HG03196 (cell line): ENCODE results near the gene PGA5.
"Not testable (repeated sequence)": the region's sequence is repeated elsewhere in the genome, so short reads cannot be mapped to it uniquely, and the experiment has no call there.

Experiments used
- ATAC-seq: cut with Tn5 transposase; IDR thresholded peaks from one replicate; pipeline ENCODE4 v1.9.1; 2021; ENCODE audit not compliant: unreplicated experiment

PGA5 gene

DNA sequence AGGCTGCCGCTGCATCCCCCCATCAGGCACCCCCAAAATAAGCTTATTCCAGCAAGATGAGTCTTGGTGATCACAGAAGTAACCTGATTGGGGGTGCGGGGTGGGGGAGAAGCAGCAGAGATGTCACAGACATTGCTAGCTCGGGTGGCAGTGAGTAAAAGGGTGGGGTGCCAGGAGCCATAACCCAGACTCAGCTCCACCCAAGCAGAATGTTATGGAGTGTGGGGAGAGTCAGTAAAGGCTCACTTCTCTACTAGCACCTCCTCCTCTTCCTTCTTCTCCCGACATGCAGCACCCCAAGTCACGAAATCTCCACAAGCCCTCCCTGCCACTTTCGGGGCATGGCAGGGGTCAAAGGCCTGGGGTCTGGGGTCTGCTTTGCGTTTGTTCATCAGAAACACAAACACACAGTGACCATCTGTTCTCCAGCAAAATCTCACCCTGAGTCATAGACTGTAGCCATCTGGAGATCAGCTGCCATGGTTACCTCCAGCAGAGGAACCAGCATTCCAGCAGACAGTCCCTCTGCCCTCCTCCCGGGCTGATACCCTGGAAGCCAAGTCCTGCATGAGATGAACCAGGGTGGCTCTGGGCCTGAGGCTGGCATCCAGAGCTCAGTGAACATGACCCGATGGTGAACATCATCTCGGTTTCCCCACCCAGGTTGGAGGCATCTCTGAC is 14.4 kb upstream of the PGA5 start:
- not testable (repeated sequence) for ATAC-seq

DNA sequence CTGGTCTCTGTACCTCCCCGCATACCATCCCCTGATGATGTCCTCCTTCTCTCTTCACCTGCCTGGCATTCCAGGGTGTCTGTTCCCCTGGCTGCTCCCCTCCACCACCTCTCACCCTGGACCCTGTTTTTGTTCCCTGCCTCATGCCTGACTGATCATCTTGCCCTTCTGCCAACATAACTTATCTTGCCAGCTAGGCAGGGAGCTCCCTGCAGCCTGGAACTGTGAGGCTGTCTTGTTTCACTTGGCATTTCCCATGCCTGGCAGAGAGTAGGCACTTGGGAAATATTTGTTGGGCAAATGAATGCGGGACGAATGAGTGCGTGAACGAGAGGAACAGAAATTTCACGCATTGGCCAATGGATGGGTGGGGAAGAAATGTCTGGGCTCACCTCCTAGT is 11.5 kb upstream of the PGA5 start:
- not testable (repeated sequence) for ATAC-seq

DNA sequence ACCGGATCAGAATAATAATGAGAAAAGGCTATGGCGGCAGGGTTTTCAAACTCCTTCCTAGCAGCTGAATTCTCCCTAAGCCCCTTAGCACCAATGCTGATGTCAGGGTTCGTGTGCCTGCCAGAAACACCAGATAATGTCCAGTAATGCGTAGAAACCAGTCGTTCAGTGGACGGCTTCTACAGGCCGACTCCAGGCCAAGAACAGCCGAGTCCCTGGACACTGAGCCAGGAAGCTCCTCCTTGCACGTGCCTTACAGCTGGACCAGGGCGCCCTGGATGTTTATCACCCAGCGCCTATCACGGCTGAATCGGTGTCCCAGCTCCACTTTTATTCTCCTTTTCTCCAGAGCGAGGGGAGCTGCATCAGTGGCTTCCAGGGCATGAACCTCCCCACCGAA is 9.9 kb upstream of the PGA5 start:
- ATAC-seq, result not testable (repeated sequence)

DNA sequence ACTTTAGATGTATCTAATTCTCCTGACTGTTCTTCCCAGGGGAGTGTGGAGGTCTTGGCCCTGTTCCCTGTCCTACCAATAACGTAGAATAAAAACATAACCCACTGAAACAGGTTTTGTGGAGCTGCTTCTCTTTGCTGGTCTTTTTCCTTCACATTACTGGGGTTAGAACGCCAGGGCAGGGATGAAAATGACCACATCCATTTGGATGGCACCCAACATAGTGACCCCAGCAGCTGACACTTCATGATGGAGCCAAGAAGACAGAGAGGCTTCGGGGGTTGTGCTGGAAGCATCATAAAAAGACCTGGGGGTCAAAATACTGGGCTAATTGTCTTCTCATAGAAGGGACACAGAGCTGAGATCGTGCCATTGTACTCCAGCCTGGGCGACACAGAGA is 9.4 kb upstream of the PGA5 start:
- not testable (repeated sequence) for ATAC-seq

DNA sequence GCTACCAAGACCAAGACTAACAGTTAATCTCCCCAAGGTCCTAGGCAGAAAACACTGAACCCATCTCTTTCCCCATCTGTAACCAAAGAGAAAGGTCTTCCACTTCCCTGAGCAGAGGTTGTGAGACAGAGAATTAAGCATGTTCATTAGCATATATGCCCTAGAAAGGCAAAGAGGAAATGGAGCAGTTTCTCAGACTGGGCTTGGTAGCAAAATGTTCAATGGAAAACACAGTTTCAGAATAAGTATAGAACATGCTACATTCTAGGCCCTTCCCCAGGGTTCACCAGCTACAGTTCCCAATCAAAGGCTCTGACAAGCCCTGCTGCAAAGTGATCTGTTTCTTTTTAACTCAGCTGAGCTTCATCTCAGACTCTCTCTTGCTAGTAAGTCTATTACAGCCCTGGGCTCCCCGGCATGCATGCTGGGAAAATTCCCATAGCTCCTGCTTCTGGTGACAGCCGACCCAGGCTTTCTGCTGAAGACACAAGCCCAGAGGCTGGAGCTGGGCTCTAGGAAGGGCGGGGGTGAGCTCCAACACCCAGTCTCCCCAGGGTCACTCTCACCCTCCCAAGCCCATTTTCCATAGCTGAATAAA is 8.3 kb upstream of the PGA5 start:
- ATAC-seq, result not testable (repeated sequence)

DNA sequence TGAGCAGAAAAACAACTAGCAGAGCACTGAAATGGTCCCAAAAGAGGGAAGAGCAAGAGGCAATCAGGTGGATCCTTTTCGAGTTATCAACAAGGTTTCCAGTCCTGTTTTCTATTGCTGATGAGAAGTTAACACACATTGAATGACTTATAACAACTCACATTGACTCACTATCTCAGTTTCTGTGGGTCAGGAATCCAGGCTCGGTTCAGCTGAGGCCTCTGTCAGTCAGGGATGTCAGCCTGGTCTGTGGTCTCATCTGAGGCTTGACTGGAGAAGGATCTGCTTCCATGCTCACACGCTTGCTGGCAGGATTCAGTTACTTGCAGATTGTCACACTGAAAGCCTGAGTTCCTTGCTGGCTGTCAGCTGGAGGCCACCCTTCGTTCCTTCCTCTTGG is 3.8 kb upstream of the PGA5 start:
- ATAC-seq, result not testable (repeated sequence)

DNA sequence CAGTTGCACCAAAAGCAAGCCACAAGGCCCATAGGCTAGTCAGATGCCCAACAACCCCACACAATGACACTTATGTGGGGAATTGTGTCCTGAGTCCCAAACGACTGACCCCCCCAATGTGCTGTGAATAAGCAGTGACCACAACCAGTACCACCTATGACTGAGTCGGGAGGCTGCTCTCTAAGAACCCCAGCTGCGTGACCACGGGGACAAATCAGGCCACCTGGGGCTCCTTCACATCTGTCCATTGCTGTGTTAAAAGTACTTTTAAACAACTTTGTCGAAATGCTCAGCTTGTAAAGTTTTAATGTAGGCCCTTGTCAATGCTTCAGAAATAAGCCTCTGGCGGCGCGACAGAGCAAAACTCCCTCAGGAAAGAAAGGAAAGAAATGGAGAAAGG is 687 bp upstream of the PGA5 start:
- not testable (repeated sequence) for ATAC-seq

DNA sequence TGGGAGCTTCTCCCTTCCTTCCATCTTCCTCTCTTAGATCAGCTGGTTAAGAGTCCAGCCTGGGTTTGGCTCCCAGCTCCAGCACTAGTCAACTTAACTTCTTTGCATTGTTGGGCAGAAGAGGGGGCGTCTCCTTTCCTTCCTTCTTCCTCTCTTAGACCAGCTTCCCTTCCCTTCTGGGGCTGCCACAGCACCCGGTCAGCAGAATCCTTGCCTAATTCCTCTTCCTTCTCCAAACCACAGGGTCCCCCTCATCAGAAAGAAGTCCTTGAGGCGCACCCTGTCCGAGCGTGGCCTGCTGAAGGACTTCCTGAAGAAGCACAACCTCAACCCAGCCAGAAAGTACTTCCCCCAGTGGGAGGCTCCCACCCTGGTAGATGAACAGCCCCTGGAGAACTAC is 551 bp downstream of the PGA5 start:
- not testable (repeated sequence) for ATAC-seq

DNA sequence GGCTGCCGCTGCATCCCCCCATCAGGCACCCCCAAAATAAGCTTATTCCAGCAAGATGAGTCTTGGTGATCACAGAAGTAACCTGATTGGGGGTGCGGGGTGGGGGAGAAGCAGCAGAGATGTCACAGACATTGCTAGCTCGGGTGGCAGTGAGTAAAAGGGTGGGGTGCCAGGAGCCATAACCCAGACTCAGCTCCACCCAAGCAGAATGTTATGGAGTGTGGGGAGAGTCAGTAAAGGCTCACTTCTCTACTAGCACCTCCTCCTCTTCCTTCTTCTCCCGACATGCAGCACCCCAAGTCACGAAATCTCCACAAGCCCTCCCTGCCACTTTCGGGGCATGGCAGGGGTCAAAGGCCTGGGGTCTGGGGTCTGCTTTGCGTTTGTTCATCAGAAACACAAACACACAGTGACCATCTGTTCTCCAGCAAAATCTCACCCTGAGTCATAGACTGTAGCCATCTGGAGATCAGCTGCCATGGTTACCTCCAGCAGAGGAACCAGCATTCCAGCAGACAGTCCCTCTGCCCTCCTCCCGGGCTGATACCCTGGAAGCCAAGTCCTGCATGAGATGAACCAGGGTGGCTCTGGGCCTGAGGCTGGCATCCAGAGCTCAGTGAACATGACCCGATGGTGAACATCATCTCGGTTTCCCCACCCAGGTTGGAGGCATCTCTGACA is 4.4 kb downstream of the PGA5 start:
- not testable (repeated sequence) for ATAC-seq

DNA sequence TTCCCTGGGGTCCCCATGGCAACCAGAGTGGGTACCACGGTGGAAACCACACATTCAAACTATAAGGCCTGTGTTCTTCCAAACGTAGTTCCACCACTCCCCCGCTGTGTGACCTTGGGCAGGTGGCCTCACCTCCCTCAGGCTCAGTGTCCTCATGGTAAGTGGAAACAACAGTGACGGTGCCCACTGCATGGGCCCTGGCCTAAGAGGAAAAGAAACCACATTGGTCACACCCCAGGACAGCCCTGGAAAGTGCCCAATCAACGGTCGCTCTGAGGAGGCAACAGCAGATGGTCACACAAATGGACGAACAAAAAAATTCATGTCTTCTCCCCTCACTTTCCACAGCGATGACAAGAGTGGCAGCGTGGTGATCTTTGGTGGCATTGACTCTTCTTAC is 7.1 kb downstream of the PGA5 start:
- not testable (repeated sequence) for ATAC-seq

DNA sequence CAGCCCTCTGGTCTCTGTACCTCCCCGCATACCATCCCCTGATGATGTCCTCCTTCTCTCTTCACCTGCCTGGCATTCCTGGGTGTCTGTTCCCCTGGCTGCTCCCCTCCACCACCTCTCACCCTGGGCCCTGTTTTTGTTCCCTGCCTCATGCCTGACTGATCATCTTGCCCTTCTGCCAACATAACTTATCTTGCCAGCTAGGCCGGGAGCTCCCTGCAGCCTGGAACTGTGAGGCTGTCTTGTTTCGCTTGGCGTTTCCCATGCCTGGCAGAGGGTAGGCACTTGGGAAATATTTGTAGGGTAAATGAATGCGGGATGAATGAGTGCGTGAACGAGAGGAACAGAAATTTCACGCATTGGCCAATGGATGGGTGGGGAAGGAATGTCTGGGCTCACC is 8.2 kb downstream of the PGA5 start:
- not testable (repeated sequence) for ATAC-seq

DNA sequence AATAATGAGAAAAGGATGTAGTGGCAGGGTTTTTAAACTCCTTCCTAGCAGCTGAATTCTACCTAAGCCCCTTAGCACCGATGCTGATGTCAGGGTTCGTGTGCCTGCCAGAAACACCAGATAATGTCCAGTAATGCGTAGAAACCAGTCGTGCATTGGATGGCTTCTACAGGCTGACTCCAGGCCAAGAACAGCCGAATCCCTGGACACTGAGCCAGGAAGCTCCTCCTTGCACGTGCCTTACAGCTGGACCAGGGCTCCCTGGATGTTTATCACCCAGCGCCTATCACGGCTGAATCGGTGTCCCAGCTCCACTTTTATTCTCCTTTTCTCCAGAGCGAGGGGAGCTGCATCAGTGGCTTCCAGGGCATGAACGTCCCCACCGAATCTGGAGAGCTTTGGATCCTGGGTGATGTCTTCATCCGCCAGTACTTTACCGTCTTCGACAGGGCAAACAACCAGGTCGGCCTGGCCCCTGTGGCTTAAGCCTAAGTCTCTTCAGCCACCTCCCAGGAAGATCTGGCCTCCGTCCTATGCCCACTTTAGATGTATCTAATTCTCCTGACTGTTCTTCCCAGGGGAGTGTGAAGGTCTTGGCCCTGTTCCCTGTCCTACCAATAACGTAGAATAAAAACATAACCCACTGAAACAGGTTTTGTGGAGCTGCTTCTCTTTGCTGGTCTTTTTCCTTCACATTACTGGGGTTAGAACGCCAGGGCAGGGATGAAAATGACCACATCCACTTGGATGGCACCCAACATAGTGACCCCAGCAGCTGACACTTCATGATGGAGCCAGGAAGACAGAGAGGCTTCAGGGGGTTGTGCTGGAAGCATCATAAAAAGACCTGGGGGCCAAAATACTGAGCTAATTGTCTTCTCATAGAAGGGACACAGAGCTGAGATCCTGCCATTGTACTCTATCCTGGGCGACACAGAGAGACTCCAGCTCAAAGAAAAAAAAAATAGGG is 10.1 kb downstream of the PGA5 start:
- not testable (repeated sequence) for ATAC-seq

DNA sequence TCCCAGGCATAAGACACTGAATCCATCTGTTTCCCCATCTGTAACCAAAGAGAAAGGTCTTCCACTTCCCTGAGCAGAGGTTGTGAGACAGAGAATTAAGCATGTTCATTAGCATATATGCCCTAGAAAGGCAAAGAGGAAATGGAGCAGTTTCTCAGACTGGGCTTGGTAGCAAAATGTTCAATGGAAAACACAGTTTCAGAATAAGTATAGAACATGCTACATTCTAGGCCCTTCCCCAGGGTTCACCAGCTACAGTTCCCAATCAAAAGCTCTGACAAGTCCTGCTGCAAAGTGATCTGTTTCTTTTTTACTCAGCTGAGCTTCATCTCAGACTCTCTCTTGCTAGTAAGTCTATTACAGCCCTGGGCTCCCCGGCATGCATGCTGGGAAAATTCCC is 11.4 kb downstream of the PGA5 start:
- not testable (repeated sequence) for ATAC-seq

DNA sequence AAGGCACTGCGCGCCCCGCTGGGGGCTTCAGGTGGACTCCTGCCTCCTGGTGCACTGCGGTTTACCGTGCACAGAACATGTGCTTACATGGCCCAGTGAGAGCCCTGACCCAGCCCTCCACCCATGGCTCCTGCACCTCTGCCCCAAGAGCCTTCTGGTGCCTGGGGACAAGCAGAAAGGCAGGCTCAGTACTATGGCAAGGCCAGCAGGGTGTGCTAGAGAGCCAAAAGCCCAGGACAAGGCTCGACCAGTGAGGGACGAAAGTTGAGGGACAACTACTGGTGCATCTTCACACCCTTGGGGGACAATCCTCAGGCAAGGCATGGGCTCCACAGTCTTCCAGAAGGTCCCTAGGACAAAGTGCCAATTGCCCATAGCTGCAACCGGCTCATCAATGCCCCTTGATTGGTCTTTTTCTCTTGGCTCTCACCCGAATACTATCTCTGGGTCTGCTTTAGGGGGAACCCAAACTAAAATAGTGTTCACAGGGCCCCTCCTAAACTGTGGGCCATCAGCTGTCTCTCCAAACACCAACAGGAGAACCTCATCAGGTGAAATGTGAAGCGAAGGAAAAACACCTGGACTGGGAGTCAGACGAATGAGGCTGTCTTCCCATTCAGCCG is 13.5 kb downstream of the PGA5 start:
- peak; percentile 65 for ATAC-seq

DNA sequence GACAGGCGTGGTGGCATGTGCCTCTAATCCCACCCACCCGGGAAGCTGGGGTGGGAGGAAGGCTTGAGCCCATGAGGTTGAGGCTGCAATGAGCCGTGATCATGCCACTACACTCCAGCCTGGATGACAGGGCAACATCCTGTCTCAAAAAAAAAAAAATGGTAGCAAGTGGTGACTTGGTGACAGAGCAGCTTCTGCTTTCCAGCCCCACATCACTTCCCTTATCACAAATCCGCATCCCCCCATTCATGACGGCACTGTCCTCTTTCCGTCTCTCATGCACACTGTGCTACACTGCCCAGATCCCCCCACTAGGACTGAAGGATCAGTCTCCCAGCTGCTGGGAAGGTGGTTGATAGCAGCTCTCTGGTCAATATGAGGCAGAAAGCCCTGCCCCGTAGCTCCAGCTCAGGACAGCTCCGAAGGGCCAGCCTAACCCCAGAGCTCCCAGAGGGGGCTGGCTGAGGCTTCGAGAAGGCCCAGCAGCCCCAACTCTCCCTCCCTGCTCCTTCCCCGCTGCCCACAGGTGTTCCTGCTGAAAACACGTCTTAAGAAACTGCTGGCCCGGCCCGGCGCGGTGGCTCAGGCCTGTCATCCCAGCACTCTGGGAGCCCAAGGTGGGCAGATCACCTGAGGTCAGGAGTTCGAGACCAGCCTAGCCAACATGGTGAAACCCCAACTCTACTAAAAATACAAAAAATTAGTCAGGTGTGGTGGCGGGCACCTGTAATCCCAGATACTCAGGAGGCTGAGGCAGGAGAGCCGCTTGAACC is 15.9 kb downstream of the PGA5 start:
- no peak for ATAC-seq

DNA sequence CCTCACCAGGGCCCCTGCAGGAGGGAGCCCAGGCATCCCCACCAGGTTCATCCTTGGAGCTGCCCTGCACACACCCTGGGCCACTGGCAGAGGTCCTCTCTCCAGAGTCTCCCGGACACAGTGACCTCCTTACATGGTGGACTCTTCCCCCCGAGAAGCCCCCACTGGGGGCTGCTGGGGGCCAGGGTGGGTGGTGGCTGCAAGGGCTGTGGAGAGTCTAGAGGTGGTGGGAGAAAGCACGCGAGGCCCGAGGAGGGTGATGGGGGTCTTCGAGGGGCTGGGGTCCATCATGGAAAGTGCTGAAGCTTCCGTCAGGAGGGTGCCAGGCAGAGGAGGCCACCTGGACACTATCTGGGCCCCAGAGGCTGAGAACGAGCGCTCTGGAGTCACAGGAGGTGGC is 17.6 kb downstream of the PGA5 start:
- ATAC-seq, result no peak

DNA sequence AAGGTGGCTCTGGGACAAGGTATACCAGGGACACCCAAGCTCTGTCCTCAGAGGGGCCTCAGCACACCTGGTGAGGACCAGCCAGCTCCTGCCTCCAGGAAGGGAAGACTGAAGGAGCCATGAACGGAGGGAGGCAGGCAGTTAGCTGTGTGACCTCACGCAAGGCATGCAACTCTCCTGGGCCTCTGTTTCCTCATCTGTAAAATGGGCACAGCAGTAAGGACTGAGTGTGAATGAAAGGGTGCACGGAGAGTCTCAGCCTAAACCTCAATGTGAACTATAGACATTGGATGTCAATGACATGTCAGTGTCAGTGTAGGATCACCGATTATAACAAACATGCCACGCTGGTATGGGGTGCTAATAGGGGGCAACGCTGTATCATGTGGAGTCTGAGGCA is 18.4 kb downstream of the PGA5 start:
- ATAC-seq, result no peak

DNA sequence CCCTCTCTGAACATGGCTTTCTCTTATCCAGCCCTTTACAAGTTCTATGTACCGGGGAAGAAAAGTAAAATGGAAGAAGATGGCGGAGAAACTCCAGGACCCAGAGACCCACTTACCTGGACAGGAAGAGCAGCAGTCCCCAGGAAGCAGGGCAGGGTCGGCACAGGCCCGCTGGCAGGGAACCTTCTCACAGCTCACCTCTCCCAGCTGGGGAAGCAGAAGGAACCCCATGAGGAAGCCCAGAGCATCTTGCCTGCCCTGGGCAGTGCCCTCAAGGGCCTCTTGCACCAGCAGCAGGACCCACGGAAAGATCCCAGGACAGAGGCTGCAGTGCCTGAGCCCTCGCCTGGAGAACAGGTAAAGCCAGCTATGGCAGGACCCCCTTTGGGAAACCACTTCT is 23.4 kb downstream of the PGA5 start:
- ATAC-seq, result no peak

DNA sequence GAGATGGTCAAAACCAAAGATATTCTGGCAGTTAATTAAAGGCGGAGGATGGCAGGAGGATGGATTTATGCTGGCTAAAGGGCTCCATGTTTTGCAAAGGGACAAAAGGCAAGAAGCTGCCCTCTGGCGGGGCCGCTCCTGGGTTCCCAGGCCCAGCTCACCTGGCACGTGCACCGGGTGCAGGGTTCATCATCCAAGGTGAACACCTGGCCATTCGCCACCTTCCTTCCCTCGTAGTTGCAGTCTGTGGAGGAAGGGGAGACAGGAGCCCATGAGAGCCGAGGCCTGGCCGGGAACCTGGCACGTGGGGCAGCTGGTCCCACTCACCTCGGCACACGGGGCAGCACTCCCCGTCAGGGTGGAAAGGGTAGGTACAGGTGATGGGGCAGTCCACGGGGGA is 23.8 kb downstream of the PGA5 start:
- ATAC-seq, result no peak

DNA sequence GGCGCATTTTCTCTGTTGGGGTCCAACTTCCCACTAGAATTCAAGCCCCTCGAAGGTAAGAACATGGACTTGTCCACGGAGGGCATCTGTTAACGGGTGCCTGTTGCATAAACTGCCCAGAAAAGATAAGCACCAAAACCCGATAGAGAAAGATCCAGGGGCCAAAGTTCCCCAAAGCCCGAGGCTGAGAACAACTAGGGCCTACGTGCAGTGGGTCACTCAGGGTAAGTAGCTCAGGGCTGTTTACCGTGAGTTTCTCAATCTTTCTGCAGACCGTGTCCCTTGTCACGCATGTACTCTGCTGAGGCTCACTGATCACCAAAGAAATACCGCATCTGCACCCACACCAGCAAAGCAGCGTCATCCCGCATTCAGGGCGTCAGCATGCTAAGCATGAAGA is 24.4 kb downstream of the PGA5 start:
- no peak for ATAC-seq
